PFSK-1 (cell line): ENCODE measurements around the gene NFATC2IP.

Source experiments
- FOXP2 ChIP-seq: optimal IDR thresholded peaks from 2 replicates; pipeline ENCODE3; 2011; ENCODE audit warnings: borderline replicate concordance, control low read depth, inconsistent platforms; ENCODE audit not compliant: insufficient read depth; ENCODE audit errors: extremely low read length, extremely low read depth
- POLR2AphosphoS5 ChIP-seq: IDR thresholded peaks from 2 replicates; pipeline ENCODE4 v1.6.1; 2012; ENCODE audit warnings: low read depth, mild to moderate bottlenecking, control low read depth, low read length, moderate library complexity
- REST ChIP-seq, 2 experiments: IDR thresholded peaks; 2 replicates each; pipeline versions ENCODE4 v1.6.1 to v1.8.0; 2011 to 2012; ENCODE audit warnings: low read depth in 2 of 2, low read length in 2 of 2, control low read depth in 1 of 2, inconsistent platforms in 1 of 2, mild to moderate bottlenecking in 1 of 2, moderate library complexity in 1 of 2; ENCODE audit not compliant: insufficient read depth in 1 of 2
- SIN3A ChIP-seq: IDR thresholded peaks from 2 replicates; pipeline ENCODE4 v1.6.1; 2012; ENCODE audit warnings: mild to moderate bottlenecking, low read length, moderate library complexity, borderline replicate concordance; ENCODE audit not compliant: insufficient read depth
- TAF1 ChIP-seq: IDR thresholded peaks from 2 replicates; pipeline ENCODE4 v1.6.1; 2012; ENCODE audit warnings: low read length, control low read depth, borderline replicate concordance; ENCODE audit not compliant: insufficient read depth

NFATC2IP gene

GRCh38 chr16:28984091-28984490 is 33.4 kb downstream of the NFATC2IP start:
- TF ChIP-seq TAF1 (no peak), REST (IDR thresholded peaks at IDR 0.05; ENCODE audit: insufficient read depth in 1 of 2, low read depth in 2 of 2, low read length in 2 of 2) (no peak), FOXP2 (no peak), SIN3A (no peak), POLR2AphosphoS5 (no peak)

GRCh38 chr16:28984619-28985135 is 33.9 kb downstream of the NFATC2IP start, which contains the start of gene LAT:
Gene LAT, plus strand, starts transcription at chr16:28985052. Its CDS starts 366 bp downstream, at chr16:28985418.
- TF ChIP-seq REST (IDR thresholded peaks at IDR 0.05; ENCODE audit: insufficient read depth in 1 of 2, low read depth in 2 of 2, low read length in 2 of 2), result no peak
- no peak for TF ChIP-seq SIN3A
- no peak for TF ChIP-seq POLR2AphosphoS5
- no peak for TF ChIP-seq FOXP2

DNA sequence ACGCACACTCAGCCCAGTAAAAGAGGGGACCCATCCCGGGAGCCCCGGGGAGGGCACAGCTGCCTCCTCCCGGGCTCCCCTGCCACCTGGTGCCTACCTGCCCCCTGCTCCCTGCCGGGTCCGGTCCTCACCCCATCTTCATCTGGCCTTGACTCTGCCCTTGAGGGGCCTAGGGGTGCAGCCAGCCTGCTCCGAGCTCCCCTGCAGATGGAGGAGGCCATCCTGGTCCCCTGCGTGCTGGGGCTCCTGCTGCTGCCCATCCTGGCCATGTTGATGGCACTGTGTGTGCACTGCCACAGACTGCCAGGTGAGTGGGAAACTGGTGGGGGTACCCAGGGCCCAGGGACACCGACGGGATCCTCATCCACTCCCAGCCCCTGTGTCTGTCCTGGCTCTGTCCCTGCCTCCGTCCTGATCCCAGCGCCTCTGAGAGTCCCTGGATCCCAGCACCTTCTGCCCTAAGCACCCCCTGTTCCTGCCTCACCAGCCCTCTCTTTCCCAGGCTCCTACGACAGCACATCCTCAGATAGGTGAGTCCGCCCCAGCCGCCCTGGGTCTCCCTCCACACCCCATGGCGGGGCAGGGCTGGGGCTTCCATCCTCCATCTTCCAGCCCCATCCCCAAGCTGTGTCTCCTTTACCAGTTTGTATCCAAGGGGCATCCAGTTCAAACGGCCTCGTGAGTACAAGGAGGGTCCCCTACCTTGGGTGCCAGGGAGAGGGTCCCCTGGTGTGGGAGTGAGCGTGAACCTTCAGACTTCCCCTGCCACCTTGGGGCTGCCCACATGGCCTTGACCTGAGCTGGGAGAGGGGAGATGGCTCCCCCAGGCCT is 34.7 kb downstream of the NFATC2IP start:
- no peak for TF ChIP-seq FOXP2
- TF ChIP-seq TAF1, result no peak
- no peak for TF ChIP-seq POLR2AphosphoS5
- TF ChIP-seq REST (IDR thresholded peaks at IDR 0.05; ENCODE audit: insufficient read depth in 1 of 2, low read depth in 2 of 2, low read length in 2 of 2), result no peak
- no peak for TF ChIP-seq SIN3A

GRCh38 chr16:28986046-28986445 is 35.3 kb downstream of the NFATC2IP start:
- no peak for TF ChIP-seq FOXP2
- TF ChIP-seq SIN3A, result no peak
- TF ChIP-seq TAF1, result no peak
- no peak for TF ChIP-seq REST (IDR thresholded peaks at IDR 0.05; ENCODE audit: insufficient read depth in 1 of 2, low read depth in 2 of 2, low read length in 2 of 2)
- no peak for TF ChIP-seq POLR2AphosphoS5
